ENCODE results near the gene SULF2. TPM values are rescaled to one million over a fixed set of nuclear protein-coding genes. Genes with fewer than 3 reads are reported as not detected.

SULF2 gene
- total RNA-seq, 1 experiment from 2014 or later: 66.1 TPM

DNA sequence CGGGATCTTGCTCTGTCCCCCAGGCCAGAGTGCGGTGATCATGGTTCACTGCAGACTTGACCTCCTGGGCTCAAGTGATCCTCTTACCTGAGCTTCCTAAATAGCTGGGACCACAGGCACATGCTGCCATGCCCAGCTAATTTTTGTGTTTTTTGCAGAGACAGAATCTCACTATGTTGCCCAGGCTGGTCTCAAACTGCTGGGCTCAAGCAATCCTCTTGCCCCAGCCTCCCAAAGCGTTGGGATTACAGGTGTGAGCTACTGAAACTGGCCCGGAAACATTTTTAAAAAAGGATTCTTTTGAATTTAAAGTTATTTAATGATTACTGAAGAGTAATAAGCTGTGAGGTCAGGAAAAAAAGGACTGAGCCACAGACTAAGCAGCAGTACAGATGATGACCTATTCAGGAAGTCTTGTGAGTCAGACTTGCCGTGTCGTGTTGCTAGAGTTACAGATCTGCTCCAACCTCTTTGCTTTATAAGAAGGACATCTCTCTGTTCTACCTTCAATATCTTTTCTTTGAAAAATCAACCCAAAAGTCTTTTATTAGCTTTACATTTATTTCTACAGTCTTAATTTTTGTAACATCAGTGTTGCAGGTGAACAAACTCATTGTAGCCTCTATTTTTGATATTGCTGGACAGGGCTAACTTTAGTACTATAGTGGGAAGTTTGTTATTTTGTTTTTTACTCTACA is 174.9 kb downstream of the SULF2 start:
- H3K4me3 ChIP-seq (ENCODE audit: low read depth, low read length): no peak overlapping the region
- no TSS peak for BruUV-seq (replicated peaks)
- Mint-ChIP-seq H3K9me3 (ENCODE audit: unreplicated experiment) (no peaks in the 10 kb centered on the region), H3K4me3 (ENCODE audit: unreplicated experiment) (no peak overlapping the region), H3K4me1 (ENCODE audit: low read depth, unreplicated experiment) (peaks cover 8% of the 10 kb centered on the region), H3K36me3 (ENCODE audit: insufficient read depth, unreplicated experiment) (peaks cover 24% of the 10 kb centered on the region), H3K27me3 (ENCODE audit: insufficient read depth, unreplicated experiment) (no peaks in the 10 kb centered on the region), H3K27ac (ENCODE audit: unreplicated experiment) (no peak overlapping the region)
- DNase-seq: no peak
- ChIA-PET POLR2A (no interaction called here), CTCF (interaction anchor here (0.5 kb wide), 1 partner anchor 95 kb away, joined by 3 read pairs; no protein-coding TSS in a partner anchor)
- H3K27me3 ChIP-seq (replicated peaks; ENCODE audit: control insufficient read depth, insufficient read depth, low read length): no peaks in the 10 kb centered on the region
- H3K4me1 ChIP-seq: peaks cover 5% of the 10 kb centered on the region
- TF ChIP-seq, protein P1, sequence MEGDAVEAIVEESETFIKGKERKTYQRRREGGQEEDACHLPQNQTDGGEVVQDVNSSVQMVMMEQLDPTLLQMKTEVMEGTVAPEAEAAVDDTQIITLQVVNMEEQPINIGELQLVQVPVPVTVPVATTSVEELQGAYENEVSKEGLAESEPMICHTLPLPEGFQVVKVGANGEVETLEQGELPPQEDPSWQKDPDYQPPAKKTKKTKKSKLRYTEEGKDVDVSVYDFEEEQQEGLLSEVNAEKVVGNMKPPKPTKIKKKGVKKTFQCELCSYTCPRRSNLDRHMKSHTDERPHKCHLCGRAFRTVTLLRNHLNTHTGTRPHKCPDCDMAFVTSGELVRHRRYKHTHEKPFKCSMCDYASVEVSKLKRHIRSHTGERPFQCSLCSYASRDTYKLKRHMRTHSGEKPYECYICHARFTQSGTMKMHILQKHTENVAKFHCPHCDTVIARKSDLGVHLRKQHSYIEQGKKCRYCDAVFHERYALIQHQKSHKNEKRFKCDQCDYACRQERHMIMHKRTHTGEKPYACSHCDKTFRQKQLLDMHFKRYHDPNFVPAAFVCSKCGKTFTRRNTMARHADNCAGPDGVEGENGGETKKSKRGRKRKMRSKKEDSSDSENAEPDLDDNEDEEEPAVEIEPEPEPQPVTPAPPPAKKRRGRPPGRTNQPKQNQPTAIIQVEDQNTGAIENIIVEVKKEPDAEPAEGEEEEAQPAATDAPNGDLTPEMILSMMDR (IDR thresholded peaks at IDR 0.05; ENCODE audit: insufficient read depth in 1 of 2, low read depth in 1 of 2, low read length in 1 of 2, severe bottlenecking in 1 of 2, unreplicated experiment in 1 of 2): no peak
- intact Hi-C loops (cut with micrococcal nuclease; ENCODE audit: unreplicated experiment): no loop called here
- H3K36me3 ChIP-seq (ENCODE audit: control insufficient read depth, insufficient read depth, low read length): no peaks in the 10 kb centered on the region
- no peaks in the 10 kb centered on the region for H3K9me3 ChIP-seq

DNA sequence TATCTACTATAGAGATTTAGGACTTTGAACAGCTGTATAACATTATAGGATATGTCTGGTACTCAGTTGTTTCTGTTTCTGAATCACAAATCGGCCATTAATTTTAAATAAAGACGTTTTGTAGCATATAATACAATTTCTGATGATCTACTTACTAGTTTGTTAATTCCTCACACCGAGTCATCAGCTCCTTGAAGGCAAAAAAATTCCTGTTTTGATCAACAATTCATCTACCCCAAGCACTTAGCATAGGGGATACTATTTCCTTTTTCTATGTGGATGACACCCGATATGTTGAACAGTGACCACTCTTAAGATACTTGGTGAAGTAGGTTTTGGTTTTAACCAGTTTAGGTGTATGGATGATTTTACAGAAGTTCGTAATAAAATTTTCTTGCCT is 176.3 kb downstream of the SULF2 start:
- Mint-ChIP-seq H3K4me1 (ENCODE audit: low read depth, unreplicated experiment) (peaks cover 16% of the 10 kb centered on the region), H3K4me3 (ENCODE audit: unreplicated experiment) (no peak overlapping the region), H3K27ac (ENCODE audit: unreplicated experiment) (no peak overlapping the region), H3K27me3 (ENCODE audit: insufficient read depth, unreplicated experiment) (no peaks in the 10 kb centered on the region), H3K36me3 (ENCODE audit: insufficient read depth, unreplicated experiment) (peaks cover 30% of the 10 kb centered on the region), H3K9me3 (ENCODE audit: unreplicated experiment) (no peaks in the 10 kb centered on the region)
- TF ChIP-seq, protein P1 (IDR thresholded peaks at IDR 0.05; ENCODE audit: insufficient read depth in 1 of 2, low read depth in 1 of 2, low read length in 1 of 2, severe bottlenecking in 1 of 2, unreplicated experiment in 1 of 2): no peak
- Histone ChIP-seq H3K4me3 (ENCODE audit: low read depth, low read length) (no peak overlapping the region), H3K27me3 (replicated peaks; ENCODE audit: control insufficient read depth, insufficient read depth, low read length) (no peaks in the 10 kb centered on the region), H3K36me3 (ENCODE audit: control insufficient read depth, insufficient read depth, low read length) (no peaks in the 10 kb centered on the region), H3K9me3 (no peaks in the 10 kb centered on the region), H3K4me1 (peaks cover 6% of the 10 kb centered on the region)
- intact Hi-C loops (cut with micrococcal nuclease; ENCODE audit: unreplicated experiment): no loop called here
- ChIA-PET POLR2A (no interaction called here), CTCF (interaction anchor here (0.6 kb wide), 1 partner anchor 9 kb away, joined by 5 read pairs; no protein-coding TSS in a partner anchor)
- no TSS peak for BruUV-seq (replicated peaks)
- no peak for DNase-seq

All from Caco-2 (cell line).